Prostate gland (tissue), 2 donors: ENCODE results near the gene MTHFD2L. TPM values are rescaled to one million over a fixed set of nuclear protein-coding genes. Genes with fewer than 3 reads are reported as not detected.

ENCODE experiments used
- DNase-seq: peaks from one replicate; pipeline ENCODE4 v3.0.0-alpha.2; 2019; ENCODE audit warnings: low spot score
- H3K27ac ChIP-seq, 2 donors: fragments of 200-600 bp; sonication (generic); 2 replicates each; pipeline ENCODE4 v1.5.1; 2017 to 2019
- H3K27me3 ChIP-seq: fragments of 200-600 bp; sonication (generic); replicated peaks from 2 replicates; pipeline ENCODE4 v1.5.1; 2019; ENCODE audit not compliant: insufficient read depth
- H3K36me3 ChIP-seq, 2 donors: fragments of 200-600 bp; sonication (generic); 1 replicate in 1 of 2; 2 replicates in 1 of 2; pipeline versions ENCODE4 v1.5.1 to v1.8.1; 2017 to 2019
- H3K4me1 ChIP-seq: fragments of 200-600 bp; sonication (generic); replicated peaks from 2 replicates; pipeline ENCODE4 v1.5.1; 2019
- H3K4me3 ChIP-seq, 2 donors: fragments of 200-600 bp; sonication (generic); 2 replicates each; pipeline ENCODE4 v1.5.1; 2017 to 2019
- H3K9me3 ChIP-seq: fragments of 200-600 bp; sonication (generic); 2 replicates; pipeline ENCODE4 v1.5.1; 2017
- CTCF ChIP-seq, 4 experiments: fragments of 200-600 bp in 2 of 4; fragments of 450-650 bp in 2 of 4; sonication (generic) in 2 of 4; IDR thresholded peaks; 1 replicate in 3 of 4; 2 replicates in 1 of 4; pipeline ENCODE4 v1.5.1; 2016 to 2019; ENCODE audit warnings: antibody characterized with exemption in 4 of 4, mild to moderate bottlenecking in 2 of 4, moderate library complexity in 2 of 4
- POLR2A ChIP-seq: fragments of 450-650 bp; IDR thresholded peaks from one replicate; pipeline ENCODE4 v1.6.1; 2016; ENCODE audit warnings: antibody characterized with exemption, mild to moderate bottlenecking
- POLR2AphosphoS5 ChIP-seq: sonication (generic); formaldehyde crosslinking; IDR thresholded peaks from one replicate; pipeline ENCODE4 v1.6.1; 2017; ENCODE audit warnings: antibody characterized with exemption
- WGBS: methylation state at CpG from one replicate; pipeline ENCODE4 v1.1.5; 2018; 5-methylcytosine and 5-hydroxymethylcytosine counted together
- intact Hi-C: fragments of 100-400 bp; cut with DNase I; formaldehyde crosslinking; loops from one replicate; pipeline ENCODE4 v1.14.2; 2022
- total RNA-seq, 2 donors: library from RNA; depleted of rRNA; stranded (reverse); fragments of >200 nt; gene quantifications; one replicate each; pipeline ENCODE4 v1.1.0, GENCODE V29; 2016

Gene MTHFD2L
- total RNA-seq, 2 donors from 2014 or later = 15.8 to 19.9 TPM

DNA sequence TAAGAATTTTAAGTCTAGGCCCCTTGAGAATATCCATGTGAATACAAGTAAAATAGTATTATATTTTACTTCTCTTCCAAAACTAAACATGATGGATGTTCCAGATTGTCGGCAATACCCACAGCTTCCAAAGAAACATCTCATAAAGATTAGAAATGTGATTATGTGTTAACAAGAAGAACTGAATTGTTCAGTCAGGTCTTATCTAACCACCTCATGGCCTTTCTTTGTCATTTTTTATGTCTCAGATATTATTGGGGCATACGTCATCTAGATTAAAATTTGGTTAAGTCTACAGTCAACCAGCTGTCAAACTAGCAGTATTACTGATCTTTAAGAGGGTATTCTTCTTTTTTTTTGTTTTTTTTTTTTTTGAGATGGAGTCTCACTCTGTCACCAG is 160.4 kb downstream of the MTHFD2L start:
- no peaks in the 10 kb centered on the region for H3K9me3 ChIP-seq
- H3K27ac ChIP-seq = no peak overlapping the region
- H3K4me3 ChIP-seq = no peak overlapping the region
- WGBS = 26% methylated on average over 2 of the region's 2 CpGs
- no peaks in the 10 kb centered on the region for H3K27me3 ChIP-seq
- TF ChIP-seq POLR2AphosphoS5 (no peak), CTCF (IDR thresholded peaks at IDR 0.05) (no peak), POLR2A (no peak)
- no peak for DNase-seq
- no peaks in the 10 kb centered on the region for H3K36me3 ChIP-seq
- intact Hi-C loops = loop anchor here (10.0 kb wide), 1 partner anchor 93 kb away; no protein-coding TSS in a partner anchor
- H3K4me1 ChIP-seq = no peaks in the 10 kb centered on the region

GRCh38 chr4:74319470-74319869 is 161.6 kb downstream of the MTHFD2L start:
- Histone ChIP-seq H3K27me3 (no peaks in the 10 kb centered on the region), H3K27ac (no peak overlapping the region), H3K9me3 (no peaks in the 10 kb centered on the region), H3K4me1 (no peaks in the 10 kb centered on the region), H3K36me3 (no peaks in the 10 kb centered on the region), H3K4me3 (no peak overlapping the region)
- TF ChIP-seq POLR2A = no peak
- no peak for TF ChIP-seq POLR2AphosphoS5
- TF ChIP-seq CTCF (IDR thresholded peaks at IDR 0.05) = no peak
- DNase-seq = no peak
- 82% methylated on average over 6 of the region's 6 CpGs for WGBS
- intact Hi-C loops = loop anchor here (10.0 kb wide), 1 partner anchor 95 kb away; no protein-coding TSS in a partner anchor

DNA sequence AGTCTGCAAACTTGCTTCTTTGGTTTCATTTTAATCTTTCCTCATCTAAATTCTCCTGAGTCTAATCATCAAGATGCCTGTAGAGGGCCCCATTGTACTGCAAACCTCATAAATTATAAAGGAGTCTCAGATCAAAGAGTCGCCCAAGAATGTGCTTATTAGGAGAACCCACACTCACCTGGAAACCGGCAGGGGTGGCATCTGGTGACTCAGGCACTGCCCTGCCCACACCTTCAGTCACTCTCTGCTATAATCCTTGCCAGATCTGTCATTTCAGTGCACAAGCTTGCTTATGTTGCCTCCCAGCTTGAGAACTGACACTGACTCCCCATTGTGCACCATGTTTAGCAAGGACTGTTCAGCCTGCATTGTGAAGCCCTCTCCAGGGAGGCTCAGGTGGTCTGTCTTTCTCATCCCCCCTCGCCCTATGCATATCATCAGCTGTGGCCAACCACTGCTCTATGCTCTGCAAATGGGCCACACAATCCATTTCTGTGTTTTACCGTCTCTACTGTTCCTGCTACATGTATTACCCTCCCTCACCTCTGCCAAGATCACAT is 162.7 kb downstream of the MTHFD2L start:
- 39% methylated on average over 4 of the region's 4 CpGs for WGBS
- TF ChIP-seq POLR2A (no peak), POLR2AphosphoS5 (no peak), CTCF (IDR thresholded peaks at IDR 0.05) (peak in 2 of 4 experiments; percentile 45 to 63)
- intact Hi-C loops = no loop called here
- Histone ChIP-seq H3K4me1 (no peaks in the 10 kb centered on the region), H3K27me3 (no peaks in the 10 kb centered on the region), H3K36me3 (no peaks in the 10 kb centered on the region), H3K27ac (no peak overlapping the region), H3K4me3 (no peak overlapping the region), H3K9me3 (no peaks in the 10 kb centered on the region)
- peak; percentile 54 for DNase-seq

GRCh38 chr4:74322301-74322700 is 164.4 kb downstream of the MTHFD2L start:
- no peak for DNase-seq
- WGBS = 73% methylated on average over 3 of the region's 3 CpGs
- intact Hi-C loops = no loop called here

More at GRCh38 chr4:74322301-74322700, 164.4 kb downstream of the MTHFD2L start:
- Histone ChIP-seq H3K27me3 (no peaks in the 10 kb centered on the region), H3K4me3 (no peak overlapping the region), H3K9me3 (no peaks in the 10 kb centered on the region), H3K36me3 (no peaks in the 10 kb centered on the region), H3K27ac (no peak overlapping the region), H3K4me1 (no peaks in the 10 kb centered on the region)
- TF ChIP-seq CTCF (IDR thresholded peaks at IDR 0.05) (no peak), POLR2A (no peak), POLR2AphosphoS5 (no peak)
